Keratinocyte (primary cell): ENCODE measurements around the gene LAMTOR5. TPM values are rescaled to one million over a fixed set of nuclear protein-coding genes. Genes with fewer than 3 reads are reported as not detected.

Experiments
- DNase-seq: peaks from one replicate; pipeline ENCODE4 v3.0.0-alpha.2; 2011; ENCODE audit warnings: low read depth, missing footprints, low spot score
- FAIRE-seq: peaks from 2 replicates; lab custom pipeline; 2011; peaks lifted over from hg19 to GRCh38; lab: Jason Lieb, UNC
- H2AFZ ChIP-seq: 2 replicates; pipeline ENCODE4 v1.6.0; 2012; ENCODE audit warnings: low read length, control low read depth, inconsistent platforms; ENCODE audit not compliant: control insufficient read depth
- H3K27ac ChIP-seq: 2 replicates; pipeline ENCODE4 v1.5.1; 2011; ENCODE audit warnings: low read length; ENCODE audit not compliant: control insufficient read depth, insufficient read depth
- H3K27me3 ChIP-seq: 3 replicates; pipeline ENCODE4 v1.6.0; 2011; ENCODE audit warnings: low read length; ENCODE audit not compliant: control insufficient read depth, insufficient read depth; ENCODE audit errors: extremely low read depth
- H3K36me3 ChIP-seq, 2 experiments: 2 replicates in 1 of 2; 3 replicates in 1 of 2; pipeline ENCODE4 v1.5.1; 2011; ENCODE audit warnings: low read length in 2 of 2, mild to moderate bottlenecking in 1 of 2; ENCODE audit not compliant: control insufficient read depth in 2 of 2, insufficient read depth in 2 of 2; ENCODE audit errors: extremely low read depth in 1 of 2
- H3K4me1 ChIP-seq: 3 replicates; pipeline ENCODE4 v1.5.1; 2011; ENCODE audit warnings: low read length; ENCODE audit not compliant: control insufficient read depth, insufficient read depth; ENCODE audit errors: extremely low read depth
- H3K4me2 ChIP-seq: 3 replicates; pipeline ENCODE4 v1.6.0; 2011; ENCODE audit warnings: low read depth, low read length; ENCODE audit not compliant: control insufficient read depth, insufficient read depth; ENCODE audit errors: extremely low read depth
- H3K4me3 ChIP-seq, 3 experiments: fragments of 200-600 bp in 1 of 3; sonication (generic) in 1 of 3; 2 replicates in 2 of 3; 3 replicates in 1 of 3; pipeline ENCODE4 v1.5.1; 2011 to 2016; ENCODE audit warnings: low read length in 3 of 3, mild to moderate bottlenecking in 3 of 3, control low read depth in 2 of 3, inconsistent platforms in 1 of 3, low read depth in 1 of 3, mixed read lengths in 1 of 3, mixed run types in 1 of 3, moderate library complexity in 1 of 3; ENCODE audit not compliant: control insufficient read depth in 2 of 3, insufficient read depth in 2 of 3; ENCODE audit errors: extremely low read depth in 1 of 3
- H3K79me2 ChIP-seq: 2 replicates; pipeline ENCODE4 v1.6.0; 2012; ENCODE audit warnings: low read length; ENCODE audit not compliant: control insufficient read depth, insufficient read depth
- H3K9ac ChIP-seq: 3 replicates; pipeline ENCODE4 v1.6.0; 2011; ENCODE audit warnings: low read length; ENCODE audit not compliant: control insufficient read depth, insufficient read depth; ENCODE audit errors: extremely low read depth
- H3K9me1 ChIP-seq: 3 replicates; pipeline ENCODE4 v1.6.0; 2011; ENCODE audit warnings: low read length; ENCODE audit not compliant: control insufficient read depth, insufficient read depth; ENCODE audit errors: extremely low read depth
- H3K9me3 ChIP-seq: 2 replicates; pipeline ENCODE4 v1.5.1; 2012; ENCODE audit warnings: low read depth, low read length; ENCODE audit not compliant: control insufficient read depth
- H4K20me1 ChIP-seq: 3 replicates; pipeline ENCODE4 v1.6.0; 2011; ENCODE audit warnings: low read length; ENCODE audit not compliant: control insufficient read depth, insufficient read depth; ENCODE audit errors: extremely low read depth
- CTCF ChIP-seq, 3 experiments: IDR thresholded peaks in 1 of 3; conservative IDR thresholded peaks in 1 of 3; optimal IDR thresholded peaks in 1 of 3; 2 replicates in 2 of 3; 3 replicates in 1 of 3; pipeline versions ENCODE3 to v1.5.1; 2011; ENCODE audit warnings: low read length in 3 of 3, mild to moderate bottlenecking in 3 of 3, moderate library complexity in 2 of 3, control low read depth in 1 of 3, inconsistent platforms in 1 of 3; ENCODE audit not compliant: insufficient read depth in 2 of 3; ENCODE audit errors: extremely low read depth in 1 of 3
- EZH2 ChIP-seq: IDR thresholded peaks from one replicate; pipeline ENCODE4 v1.6.1; 2012; ENCODE audit warnings: inconsistent platforms, mild to moderate bottlenecking, low read length, moderate library complexity
- dilution Hi-C: fragments of 300-500 bp; cut with MboI; formaldehyde crosslinking; loops from one replicate; pipeline ENCODE4 v1.7.0; 2020; ENCODE audit warnings: low sequenced_read_pairs; ENCODE audit not compliant: extremely low pct_ligation_motif_present
- polyA plus RNA-seq, 5 experiments: library from polyadenylated mRNA; depleted of rRNA in 3 of 5; stranded (reverse) in 3 of 5; stranded (forward) in 1 of 5; unstranded in 1 of 5; fragments of >200 nt; gene quantifications; 1 replicate in 1 of 5; 2 replicates in 3 of 5; 3 replicates in 1 of 5; pipeline versions ENCODE4 v1.2.1 to v1.2.3, GENCODE V29; 2011 to 2012; ENCODE audit warnings: missing spikeins in 2 of 5, low read depth in 1 of 5, low replicate concordance in 1 of 5

The LAMTOR5 gene
- polyA plus RNA-seq, 1 donor (not counting 4 experiments of a cell fraction or from before 2014, with no cell fraction given), result 365 TPM

DNA sequence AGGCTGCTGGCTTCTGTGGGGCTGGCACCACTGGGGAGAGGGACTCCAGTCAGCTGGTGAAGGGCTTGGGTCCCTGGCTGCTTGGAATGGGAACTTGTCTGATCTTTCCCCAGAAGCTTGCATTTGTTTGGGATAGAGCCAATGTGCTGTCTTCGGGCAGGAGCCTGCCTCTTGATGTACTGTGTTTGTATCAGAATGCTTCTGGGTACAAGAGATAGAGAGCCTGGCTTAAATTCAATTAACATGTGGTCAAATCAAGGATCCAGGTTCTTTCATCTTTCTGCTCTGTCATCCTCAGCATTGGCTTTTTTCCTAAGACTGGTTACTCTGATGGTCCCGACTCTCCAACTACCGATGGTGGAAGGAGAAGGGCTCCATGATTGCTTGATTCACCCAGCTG is 27.5 kb upstream of the LAMTOR5 start:
- DNase-seq, result no peak
- TF ChIP-seq EZH2, result no peak
- no peak for TF ChIP-seq CTCF (optimal IDR thresholded peaks at IDR 0.05 in 1 of 3, IDR thresholded peaks at IDR 0.05 in 1 of 3, conservative IDR thresholded peaks at IDR 0.05 in 1 of 3; ENCODE audit: extremely low read depth in 1 of 3, insufficient read depth in 2 of 3, low read length in 3 of 3)
- H3K9me3 ChIP-seq, result no peaks in the 10 kb centered on the region
- H3K4me1 ChIP-seq, result no peaks in the 10 kb centered on the region
- H3K9me1 ChIP-seq, result no peaks in the 10 kb centered on the region
- H3K79me2 ChIP-seq, result no peaks in the 10 kb centered on the region
- H3K4me2 ChIP-seq, result no peak overlapping the region
- no peak for FAIRE-seq
- no peak overlapping the region for H3K9ac ChIP-seq
- no peak overlapping the region for H2AFZ ChIP-seq
- no peak overlapping the region for H3K4me3 ChIP-seq
- H3K36me3 ChIP-seq, result no peaks in the 10 kb centered on the region
- peaks cover 10% of the 10 kb centered on the region for H3K27me3 ChIP-seq
- no peaks in the 10 kb centered on the region for H4K20me1 ChIP-seq
- dilution Hi-C loops, result no loop called here
- no peak overlapping the region for H3K27ac ChIP-seq

DNA sequence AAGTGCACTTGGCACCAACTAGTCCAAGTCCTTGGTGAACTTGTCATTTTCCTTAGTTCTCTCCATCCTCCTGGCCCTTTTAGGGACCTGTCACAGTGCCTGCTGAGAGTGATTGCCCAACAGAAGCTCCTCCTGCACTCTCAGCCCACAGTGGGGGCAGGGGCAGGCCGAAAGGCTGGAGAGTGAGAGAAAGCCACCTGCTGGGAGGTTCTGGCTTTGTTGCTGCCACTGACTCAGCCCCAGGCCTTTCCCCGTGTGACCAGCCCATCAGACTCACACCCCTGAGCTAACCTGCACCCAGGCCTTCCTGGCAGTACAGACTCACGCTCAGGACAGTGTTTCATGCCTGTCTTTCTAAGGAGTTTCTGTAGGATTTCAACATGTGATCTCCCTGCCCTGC is 26.3 kb upstream of the LAMTOR5 start:
- Histone ChIP-seq H3K9ac (no peak overlapping the region), H3K27ac (no peak overlapping the region), H3K27me3 (peaks cover 10% of the 10 kb centered on the region), H3K9me1 (no peaks in the 10 kb centered on the region), H4K20me1 (no peaks in the 10 kb centered on the region), H3K79me2 (no peaks in the 10 kb centered on the region), H2AFZ (no peak overlapping the region), H3K4me2 (no peak overlapping the region), H3K9me3 (no peaks in the 10 kb centered on the region), H3K4me3 (no peak overlapping the region), H3K4me1 (no peaks in the 10 kb centered on the region), H3K36me3 (no peaks in the 10 kb centered on the region)
- FAIRE-seq (no peak), DNase-seq (no peak)
- dilution Hi-C loops, result no loop called here
- TF ChIP-seq EZH2 (no peak), CTCF (optimal IDR thresholded peaks at IDR 0.05 in 1 of 3, IDR thresholded peaks at IDR 0.05 in 1 of 3, conservative IDR thresholded peaks at IDR 0.05 in 1 of 3; ENCODE audit: extremely low read depth in 1 of 3, insufficient read depth in 2 of 3, low read length in 3 of 3) (peak in 1 of 3 experiments; percentile 49)
